HG02763 (cell line): ENCODE measurements around the gene URB2.
A peak's percentile ranks its signal among the peaks of the same experiment; 100 is the strongest.

ENCODE experiments used
- ATAC-seq: cut with Tn5 transposase; IDR thresholded peaks from one replicate; pipeline ENCODE4 v1.9.1; 2021; ENCODE audit warnings: mild to moderate bottlenecking, moderate library complexity; ENCODE audit not compliant: unreplicated experiment

URB2 gene

GRCh38 chr1:229643996-229644745, 18.1 kb downstream of the URB2 start:
- no peak for ATAC-seq

- no peak for ATAC-seq
These were observed 19.4 kb downstream of the URB2 start for GRCh38 chr1:229645324-229645993.

GRCh38 chr1:229648406-229648805, 22.4 kb downstream of the URB2 start:
- no peak for ATAC-seq

- ATAC-seq: no peak
These were observed 24.0 kb downstream of the URB2 start for GRCh38 chr1:229650045-229650444.

- no peak for ATAC-seq
These were observed 25.5 kb downstream of the URB2 start for GRCh38 chr1:229651546-229651945.

- no peak for ATAC-seq
These were observed 27.4 kb downstream of the URB2 start for GRCh38 chr1:229653420-229653819.

GRCh38 chr1:229655781-229656180, 29.7 kb downstream of the URB2 start:
- ATAC-seq: no peak

GRCh38 chr1:229657993-229658755, 32.1 kb downstream of the URB2 start:
- no peak for ATAC-seq

- peak; percentile 68 for ATAC-seq
These were observed 35.2 kb downstream of the URB2 start for GRCh38 chr1:229661022-229661877.

- ATAC-seq: no peak
These were observed 35.9 kb downstream of the URB2 start for GRCh38 chr1:229661897-229662296.

GRCh38 chr1:229664133-229664689, 38.2 kb downstream of the URB2 start:
- ATAC-seq: no peak

- ATAC-seq: no peak
These were observed 40.0 kb downstream of the URB2 start for GRCh38 chr1:229665912-229666558.

GRCh38 chr1:229666585-229666984, 40.5 kb downstream of the URB2 start:
- ATAC-seq: no peak

- ATAC-seq: no peak
These were observed 43.3 kb downstream of the URB2 start for GRCh38 chr1:229669333-229669732.

- no peak for ATAC-seq
These were observed 45.3 kb downstream of the URB2 start for GRCh38 chr1:229671310-229671709.

- no peak for ATAC-seq
These were observed 46.2 kb downstream of the URB2 start for GRCh38 chr1:229672246-229672645.

GRCh38 chr1:229674042-229674441, 48.0 kb downstream of the URB2 start:
- ATAC-seq: no peak

- ATAC-seq: no peak
These were observed 49.3 kb downstream of the URB2 start for GRCh38 chr1:229675396-229675795.

GRCh38 chr1:229685149-229685548, 59.1 kb downstream of the URB2 start:
- no peak for ATAC-seq

GRCh38 chr1:229689273-229689672, 63.2 kb downstream of the URB2 start:
- no peak for ATAC-seq
